Neural cell (in vitro differentiated cells): Measurements from ENCODE around the gene CEP350. TPM values are rescaled to one million over a fixed set of nuclear protein-coding genes. Genes with fewer than 3 reads are reported as not detected.

Source experiments
- H2AFZ ChIP-seq: fragments of 200-600, 300-800 bp; sonication (generic), shearing (Covaris generic); 2 replicates; pipeline ENCODE4 v1.6.0; 2014; ENCODE audit warnings: low read depth, mild to moderate bottlenecking, antibody characterized with exemption, low read length, moderate library complexity
- H3F3A ChIP-seq: fragments of 200-600 bp; shearing (Covaris generic); 2 replicates; pipeline ENCODE4 v1.6.1; 2016; ENCODE audit warnings: mild to moderate bottlenecking, moderate library complexity, mixed read lengths, antibody characterized with exemption, low read length; ENCODE audit not compliant: insufficient read depth, poor library complexity, severe bottlenecking
- H3K27ac ChIP-seq: fragments of 200-600, 300-800 bp; sonication (generic), shearing (Covaris generic); 2 replicates; pipeline ENCODE4 v1.5.1; 2014; ENCODE audit warnings: mild to moderate bottlenecking, low read length, moderate library complexity
- H3K27me3 ChIP-seq: fragments of 300-800, 200-600 bp; sonication (generic), shearing (Covaris generic); 2 replicates; pipeline ENCODE4 v1.6.0; 2014; ENCODE audit warnings: mild to moderate bottlenecking, low read depth, low read length, moderate library complexity; ENCODE audit not compliant: insufficient read depth
- H3K36me3 ChIP-seq: fragments of 300-800, 200-600 bp; sonication (generic), shearing (Covaris generic); 2 replicates; pipeline ENCODE4 v1.5.1; 2014; ENCODE audit warnings: mild to moderate bottlenecking, antibody characterized with exemption, low read length, moderate library complexity; ENCODE audit not compliant: insufficient read depth
- H3K4me2 ChIP-seq: fragments of 300-800, 200-600 bp; sonication (generic), shearing (Covaris generic); 2 replicates; pipeline ENCODE4 v1.6.0; 2014; ENCODE audit warnings: mild to moderate bottlenecking, low read length
- H3K4me3 ChIP-seq: fragments of 300-800, 200-600 bp; sonication (generic), shearing (Covaris generic); 2 replicates; pipeline ENCODE4 v1.5.1; 2014; ENCODE audit warnings: mild to moderate bottlenecking, low read length, moderate library complexity
- H3K79me2 ChIP-seq: fragments of 200-600 bp; shearing (Covaris generic); replicated peaks from 2 replicates; pipeline ENCODE4 v1.6.0; 2014; ENCODE audit warnings: mild to moderate bottlenecking, low read length, moderate library complexity; ENCODE audit not compliant: insufficient read depth
- H3K9ac ChIP-seq: fragments of 300-800, 200-600 bp; sonication (generic), shearing (Covaris generic); 2 replicates; pipeline ENCODE4 v1.6.1; 2016; ENCODE audit warnings: mild to moderate bottlenecking, low read length, mixed read lengths
- H3K9me2 ChIP-seq: fragments of 200-600 bp; shearing (Covaris generic); 2 replicates; pipeline ENCODE4 v1.6.1; 2016; ENCODE audit warnings: mild to moderate bottlenecking, low read length, mixed read lengths; ENCODE audit not compliant: insufficient read depth
- H3K9me3 ChIP-seq: fragments of 200-600, 300-800 bp; sonication (generic), shearing (Covaris generic); 2 replicates; pipeline ENCODE4 v1.6.1; 2016; ENCODE audit warnings: mild to moderate bottlenecking, mixed run types, low read length, moderate library complexity, mixed read lengths
- H4K20me1 ChIP-seq: fragments of 200-600 bp; shearing (Covaris generic); 2 replicates; pipeline ENCODE4 v1.6.1; 2016; ENCODE audit warnings: mild to moderate bottlenecking, mixed run types; ENCODE audit not compliant: insufficient read depth
- EP300 ChIP-seq: fragments of 450-650 bp; conservative IDR thresholded peaks from 2 replicates; pipeline ENCODE4 v1.6.1; 2014; ENCODE audit warnings: antibody characterized with exemption, mild to moderate bottlenecking, moderate library complexity; ENCODE audit not compliant: poor library complexity, severe bottlenecking
- EZH2 ChIP-seq: fragments of 200-600, 300-800 bp; shearing (Covaris generic), sonication (generic); IDR thresholded peaks from 2 replicates; pipeline ENCODE4 v1.6.1; 2014; ENCODE audit warnings: antibody characterized with exemption, low read length, borderline replicate concordance, mild to moderate bottlenecking; ENCODE audit not compliant: insufficient read depth, poor library complexity, severe bottlenecking
- MXI1 ChIP-seq: fragments of 450-650 bp; conservative IDR thresholded peaks from 2 replicates; pipeline ENCODE4 v1.6.1; 2014; ENCODE audit warnings: antibody characterized with exemption, mild to moderate bottlenecking; ENCODE audit not compliant: poor library complexity, severe bottlenecking
- POLR2AphosphoS5 ChIP-seq: IDR thresholded peaks from 2 replicates; pipeline ENCODE4 v1.6.1; 2012
- RAD21 ChIP-seq: fragments of 450-650 bp; conservative IDR thresholded peaks from 2 replicates; pipeline ENCODE4 v1.6.1; 2014; ENCODE audit warnings: antibody characterized with exemption, mild to moderate bottlenecking, moderate library complexity
- SMC3 ChIP-seq: fragments of 450-650 bp; conservative IDR thresholded peaks from 2 replicates; pipeline ENCODE4 v1.6.1; 2014; ENCODE audit warnings: antibody characterized with exemption, mild to moderate bottlenecking, moderate library complexity; ENCODE audit not compliant: poor library complexity
- TAF1 ChIP-seq: IDR thresholded peaks from 2 replicates; pipeline ENCODE4 v1.6.1; 2012; ENCODE audit warnings: low read depth
- polyA plus RNA-seq: library from polyadenylated mRNA; depleted of rRNA; stranded (reverse); fragments of >200 nt; gene quantifications from 2 replicates; pipeline ENCODE4 v1.2.3, GENCODE V29; 2014
- TF ChIP-seq, protein P1 (sequence below): fragments of 450-650 bp; IDR thresholded peaks from 2 replicates; pipeline ENCODE4 v1.5.1; 2014; ENCODE audit warnings: antibody characterized with exemption, mild to moderate bottlenecking, moderate library complexity; ENCODE audit not compliant: poor library complexity, severe bottlenecking
- TF ChIP-seq, protein P2 (sequence below): IDR thresholded peaks from 2 replicates; pipeline ENCODE4 v1.6.1; 2012; ENCODE audit warnings: borderline replicate concordance

The CEP350 gene
- polyA plus RNA-seq, 1 donor from 2014 or later: 28.1 TPM

- Histone ChIP-seq H3K79me2 (no peaks in the 10 kb centered on the region), H4K20me1 (no peaks in the 10 kb centered on the region)
Measured at GRCh38 chr1:180103819-180104218, 149.2 kb downstream of the CEP350 start.

GRCh38 chr1:180112091-180112490, 157.5 kb downstream of the CEP350 start:
- Histone ChIP-seq H3F3A (no peaks in the 10 kb centered on the region), H3K9me3 (no peaks in the 10 kb centered on the region), H3K79me2 (no peaks in the 10 kb centered on the region), H3K36me3 (no peaks in the 10 kb centered on the region), H3K4me2 (no peak overlapping the region), H3K27me3 (no peaks in the 10 kb centered on the region), H3K4me3 (no peak overlapping the region), H2AFZ (no peak overlapping the region), H3K27ac (no peak overlapping the region), H4K20me1 (no peaks in the 10 kb centered on the region), H3K9ac (no peak overlapping the region), H3K9me2 (no peaks in the 10 kb centered on the region)
- TF ChIP-seq POLR2AphosphoS5 (no peak), TAF1 (no peak), EP300 (no peak), MXI1 (no peak), EZH2 (no peak), SMC3 (no peak), RAD21 (no peak)
- TF ChIP-seq, protein P1, sequence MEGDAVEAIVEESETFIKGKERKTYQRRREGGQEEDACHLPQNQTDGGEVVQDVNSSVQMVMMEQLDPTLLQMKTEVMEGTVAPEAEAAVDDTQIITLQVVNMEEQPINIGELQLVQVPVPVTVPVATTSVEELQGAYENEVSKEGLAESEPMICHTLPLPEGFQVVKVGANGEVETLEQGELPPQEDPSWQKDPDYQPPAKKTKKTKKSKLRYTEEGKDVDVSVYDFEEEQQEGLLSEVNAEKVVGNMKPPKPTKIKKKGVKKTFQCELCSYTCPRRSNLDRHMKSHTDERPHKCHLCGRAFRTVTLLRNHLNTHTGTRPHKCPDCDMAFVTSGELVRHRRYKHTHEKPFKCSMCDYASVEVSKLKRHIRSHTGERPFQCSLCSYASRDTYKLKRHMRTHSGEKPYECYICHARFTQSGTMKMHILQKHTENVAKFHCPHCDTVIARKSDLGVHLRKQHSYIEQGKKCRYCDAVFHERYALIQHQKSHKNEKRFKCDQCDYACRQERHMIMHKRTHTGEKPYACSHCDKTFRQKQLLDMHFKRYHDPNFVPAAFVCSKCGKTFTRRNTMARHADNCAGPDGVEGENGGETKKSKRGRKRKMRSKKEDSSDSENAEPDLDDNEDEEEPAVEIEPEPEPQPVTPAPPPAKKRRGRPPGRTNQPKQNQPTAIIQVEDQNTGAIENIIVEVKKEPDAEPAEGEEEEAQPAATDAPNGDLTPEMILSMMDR: no peak
- TF ChIP-seq, protein P2, sequence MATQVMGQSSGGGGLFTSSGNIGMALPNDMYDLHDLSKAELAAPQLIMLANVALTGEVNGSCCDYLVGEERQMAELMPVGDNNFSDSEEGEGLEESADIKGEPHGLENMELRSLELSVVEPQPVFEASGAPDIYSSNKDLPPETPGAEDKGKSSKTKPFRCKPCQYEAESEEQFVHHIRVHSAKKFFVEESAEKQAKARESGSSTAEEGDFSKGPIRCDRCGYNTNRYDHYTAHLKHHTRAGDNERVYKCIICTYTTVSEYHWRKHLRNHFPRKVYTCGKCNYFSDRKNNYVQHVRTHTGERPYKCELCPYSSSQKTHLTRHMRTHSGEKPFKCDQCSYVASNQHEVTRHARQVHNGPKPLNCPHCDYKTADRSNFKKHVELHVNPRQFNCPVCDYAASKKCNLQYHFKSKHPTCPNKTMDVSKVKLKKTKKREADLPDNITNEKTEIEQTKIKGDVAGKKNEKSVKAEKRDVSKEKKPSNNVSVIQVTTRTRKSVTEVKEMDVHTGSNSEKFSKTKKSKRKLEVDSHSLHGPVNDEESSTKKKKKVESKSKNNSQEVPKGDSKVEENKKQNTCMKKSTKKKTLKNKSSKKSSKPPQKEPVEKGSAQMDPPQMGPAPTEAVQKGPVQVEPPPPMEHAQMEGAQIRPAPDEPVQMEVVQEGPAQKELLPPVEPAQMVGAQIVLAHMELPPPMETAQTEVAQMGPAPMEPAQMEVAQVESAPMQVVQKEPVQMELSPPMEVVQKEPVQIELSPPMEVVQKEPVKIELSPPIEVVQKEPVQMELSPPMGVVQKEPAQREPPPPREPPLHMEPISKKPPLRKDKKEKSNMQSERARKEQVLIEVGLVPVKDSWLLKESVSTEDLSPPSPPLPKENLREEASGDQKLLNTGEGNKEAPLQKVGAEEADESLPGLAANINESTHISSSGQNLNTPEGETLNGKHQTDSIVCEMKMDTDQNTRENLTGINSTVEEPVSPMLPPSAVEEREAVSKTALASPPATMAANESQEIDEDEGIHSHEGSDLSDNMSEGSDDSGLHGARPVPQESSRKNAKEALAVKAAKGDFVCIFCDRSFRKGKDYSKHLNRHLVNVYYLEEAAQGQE: no peak

More at GRCh38 chr1:180103819-180104218, 149.2 kb downstream of the CEP350 start:
- no peak overlapping the region for H2AFZ ChIP-seq
- no peaks in the 10 kb centered on the region for H3F3A ChIP-seq
- no peak overlapping the region for H3K9ac ChIP-seq
- no peak overlapping the region for H3K27ac ChIP-seq
- H3K27me3 ChIP-seq: no peaks in the 10 kb centered on the region
- peaks cover 3% of the 10 kb centered on the region for H3K36me3 ChIP-seq
- TF ChIP-seq MXI1 (no peak), POLR2AphosphoS5 (no peak), RAD21 (no peak), EZH2 (no peak), TAF1 (no peak), SMC3 (no peak), EP300 (no peak)
- TF ChIP-seq, protein P2: no peak
- TF ChIP-seq, protein P1: no peak
- no peaks in the 10 kb centered on the region for H3K9me3 ChIP-seq
- H3K9me2 ChIP-seq: no peaks in the 10 kb centered on the region
- H3K4me3 ChIP-seq: no peak overlapping the region
- H3K4me2 ChIP-seq: no peak overlapping the region
